ENCODE results near the gene HIBADH.

Gene HIBADH

GRCh38 chr7:27662490-27663205, at the start of gene HIBADH:
TSS of gene HIBADH (minus strand) at chr7:27662883. CDS start at chr7:27662788, 95 bp downstream.
- peak; percentile 91 for DNase-seq (ENCODE audit: low read depth)

GRCh38 chr7:27712217-27712616, 49.5 kb upstream of the HIBADH start:
- no peak for DNase-seq (ENCODE audit: low read depth)

- DNase-seq (ENCODE audit: low read depth): no peak
These were observed 46.7 kb upstream of the HIBADH start for GRCh38 chr7:27709137-27710075.

- DNase-seq (ENCODE audit: low read depth): no peak
These were observed 45.8 kb upstream of the HIBADH start for GRCh38 chr7:27708485-27708884.

- no peak for DNase-seq (ENCODE audit: low read depth)
These were observed 42.5 kb upstream of the HIBADH start for GRCh38 chr7:27705200-27705594.

GRCh38 chr7:27704422-27705199, 41.9 kb upstream of the HIBADH start:
- DNase-seq (ENCODE audit: low read depth): no peak

- DNase-seq (ENCODE audit: low read depth): no peak
These were observed 40.5 kb upstream of the HIBADH start for GRCh38 chr7:27703181-27703580.

GRCh38 chr7:27700501-27700900, 37.8 kb upstream of the HIBADH start:
- DNase-seq (ENCODE audit: low read depth): no peak

- no peak for DNase-seq (ENCODE audit: low read depth)
These were observed 37.1 kb upstream of the HIBADH start for GRCh38 chr7:27699751-27700150.

- no peak for DNase-seq (ENCODE audit: low read depth)
These were observed 35.3 kb upstream of the HIBADH start for GRCh38 chr7:27697861-27698430.

- no peak for DNase-seq (ENCODE audit: low read depth)
These were observed 32.4 kb upstream of the HIBADH start for GRCh38 chr7:27695096-27695495.

GRCh38 chr7:27693794-27694193, 31.1 kb upstream of the HIBADH start:
- DNase-seq (ENCODE audit: low read depth): no peak

- no peak for DNase-seq (ENCODE audit: low read depth)
These were observed 28.0 kb upstream of the HIBADH start for GRCh38 chr7:27690649-27691048.

- no peak for DNase-seq (ENCODE audit: low read depth)
These were observed 27.0 kb upstream of the HIBADH start for GRCh38 chr7:27689591-27690164.

GRCh38 chr7:27689150-27689549, 26.5 kb upstream of the HIBADH start:
- no peak for DNase-seq (ENCODE audit: low read depth)

GRCh38 chr7:27688646-27689045, 26.0 kb upstream of the HIBADH start:
- DNase-seq (ENCODE audit: low read depth): no peak

GRCh38 chr7:27688056-27688455, 25.4 kb upstream of the HIBADH start:
- DNase-seq (ENCODE audit: low read depth): no peak

- DNase-seq (ENCODE audit: low read depth): no peak
These were observed 23.6 kb upstream of the HIBADH start for GRCh38 chr7:27686315-27686714.

- DNase-seq (ENCODE audit: low read depth): no peak
These were observed 23.2 kb upstream of the HIBADH start for GRCh38 chr7:27685893-27686292.

- DNase-seq (ENCODE audit: low read depth): no peak
These were observed 22.5 kb upstream of the HIBADH start for GRCh38 chr7:27685209-27685608.

GRCh38 chr7:27684491-27684890, 21.8 kb upstream of the HIBADH start:
- DNase-seq (ENCODE audit: low read depth): no peak

- no peak for DNase-seq (ENCODE audit: low read depth)
These were observed 17.9 kb upstream of the HIBADH start for GRCh38 chr7:27680610-27681009.

Data from activated T-cell treated with anti-CD3 and anti-CD28 coated beads for 1 hour (primary cell).